Tibial nerve (tissue), 4 donors: ENCODE data around the gene ITGA3.

ENCODE experiments used
- CTCF ChIP-seq, 5 experiments: fragments of 200-600 bp in 3 of 5; fragments of 450-650 bp in 2 of 5; sonication (generic) in 3 of 5; IDR thresholded peaks; one replicate each; pipeline ENCODE4 v1.5.1; 2016 to 2019; ENCODE audit warnings: antibody characterized with exemption in 5 of 5, mild to moderate bottlenecking in 3 of 5, moderate library complexity in 2 of 5
- EP300 ChIP-seq, 2 donors: sonication (generic); formaldehyde crosslinking; IDR thresholded peaks; one replicate each; pipeline ENCODE4 v1.6.1; 2017; ENCODE audit warnings: antibody characterized with exemption in 2 of 2, mild to moderate bottlenecking in 1 of 2
- POLR2A ChIP-seq, 2 donors: fragments of 450-650 bp; IDR thresholded peaks; one replicate each; pipeline ENCODE4 v1.6.1; 2017; ENCODE audit warnings: antibody characterized with exemption in 2 of 2, mild to moderate bottlenecking in 2 of 2, moderate library complexity in 2 of 2

- TF ChIP-seq CTCF (IDR thresholded peaks at IDR 0.05) (no peak), POLR2A (IDR thresholded peaks at IDR 0.05) (no peak), EP300 (IDR thresholded peaks at IDR 0.05) (no peak)
Observed at GRCh38 chr17:50022463-50023130, 33.3 kb upstream of the ITGA3 start.
